ENCODE measurements around the gene SLC22A3. TPM values are rescaled to one million over a fixed set of nuclear protein-coding genes. Genes with fewer than 3 reads are reported as not detected.
"Not testable (repeated sequence)": the region's sequence is repeated elsewhere in the genome, so short reads cannot be mapped to it uniquely, and the experiment has no call there.

SLC22A3 gene
- total RNA-seq, 2 experiments from 2014 or later, result not detected

DNA sequence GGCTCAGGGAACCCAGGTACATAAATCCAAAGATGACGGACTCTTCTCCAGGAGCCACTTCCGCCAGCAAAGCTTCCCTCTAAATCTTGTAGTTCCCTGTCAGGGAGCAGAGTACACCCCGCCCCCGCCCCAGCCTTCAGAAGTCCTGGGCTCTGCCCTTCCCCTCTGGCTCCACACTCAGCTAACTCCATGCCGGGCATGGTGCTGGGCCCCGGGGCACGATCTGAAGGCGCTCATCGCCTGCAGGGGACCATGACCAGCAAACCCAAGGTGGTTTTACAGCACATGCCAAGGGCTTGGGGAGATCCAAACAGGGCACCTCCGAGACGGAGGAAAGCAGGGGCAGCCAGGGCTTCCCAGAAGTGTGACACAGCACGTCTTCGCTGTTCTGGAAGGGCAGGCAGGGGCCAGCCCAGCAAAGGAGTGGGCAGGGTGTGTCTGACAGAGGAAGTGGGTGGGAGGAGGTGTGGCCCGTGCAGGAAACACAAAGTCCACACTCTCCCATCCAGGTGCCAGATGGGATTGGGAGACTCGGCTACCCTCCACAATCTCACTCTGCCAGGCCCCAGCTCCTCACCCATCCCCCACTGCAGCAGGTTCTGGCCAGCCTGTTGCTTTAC, 48.0 kb upstream of the SLC22A3 start:
- H3K4me1 ChIP-seq (ENCODE audit: insufficient read depth, low read length, poor library complexity, severe bottlenecking), result no peaks in the 10 kb centered on the region
- H3K9me3 ChIP-seq (ENCODE audit: low read length), result no peaks in the 10 kb centered on the region
- DNase-seq (ENCODE audit: low spot score), result no peak
- BruUV-seq (replicated peaks), result no TSS peak
- H3K4me3 ChIP-seq (ENCODE audit: low read depth, low read length, poor library complexity, severe bottlenecking), result no peak overlapping the region
- H3K9me2 ChIP-seq (ENCODE audit: insufficient read depth, low read length), result no peaks in the 10 kb centered on the region
- CTCF ChIA-PET (ENCODE audit: unreplicated experiment), result no interaction called here
- H4K20me1 ChIP-seq (ENCODE audit: insufficient read depth, low read length), result no peaks in the 10 kb centered on the region
- no peak overlapping the region for H2AFZ ChIP-seq (ENCODE audit: low read length)
- intact Hi-C loops (cut with micrococcal nuclease; ENCODE audit: unreplicated experiment), result no loop called here
- POLR2A ChIA-PET, result no interaction called here
- no peaks in the 10 kb centered on the region for H3K36me3 ChIP-seq (ENCODE audit: insufficient read depth, low read length)
- no peak for TF ChIP-seq EZH2phosphoT487 (IDR thresholded peaks at IDR 0.05; ENCODE audit: borderline replicate concordance, low read depth, low read length)
- TF ChIP-seq, protein P1, sequence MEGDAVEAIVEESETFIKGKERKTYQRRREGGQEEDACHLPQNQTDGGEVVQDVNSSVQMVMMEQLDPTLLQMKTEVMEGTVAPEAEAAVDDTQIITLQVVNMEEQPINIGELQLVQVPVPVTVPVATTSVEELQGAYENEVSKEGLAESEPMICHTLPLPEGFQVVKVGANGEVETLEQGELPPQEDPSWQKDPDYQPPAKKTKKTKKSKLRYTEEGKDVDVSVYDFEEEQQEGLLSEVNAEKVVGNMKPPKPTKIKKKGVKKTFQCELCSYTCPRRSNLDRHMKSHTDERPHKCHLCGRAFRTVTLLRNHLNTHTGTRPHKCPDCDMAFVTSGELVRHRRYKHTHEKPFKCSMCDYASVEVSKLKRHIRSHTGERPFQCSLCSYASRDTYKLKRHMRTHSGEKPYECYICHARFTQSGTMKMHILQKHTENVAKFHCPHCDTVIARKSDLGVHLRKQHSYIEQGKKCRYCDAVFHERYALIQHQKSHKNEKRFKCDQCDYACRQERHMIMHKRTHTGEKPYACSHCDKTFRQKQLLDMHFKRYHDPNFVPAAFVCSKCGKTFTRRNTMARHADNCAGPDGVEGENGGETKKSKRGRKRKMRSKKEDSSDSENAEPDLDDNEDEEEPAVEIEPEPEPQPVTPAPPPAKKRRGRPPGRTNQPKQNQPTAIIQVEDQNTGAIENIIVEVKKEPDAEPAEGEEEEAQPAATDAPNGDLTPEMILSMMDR (conservative IDR thresholded peaks at IDR 0.05; ENCODE audit: low read length), result no peak
- H3K27ac ChIP-seq (ENCODE audit: low read depth, low read length, poor library complexity, severe bottlenecking), result no peak overlapping the region
- H3K4me2 ChIP-seq (ENCODE audit: low read length), result no peak overlapping the region
- no peaks in the 10 kb centered on the region for H3K79me2 ChIP-seq (ENCODE audit: insufficient read depth, low read depth, low read length)

DNA sequence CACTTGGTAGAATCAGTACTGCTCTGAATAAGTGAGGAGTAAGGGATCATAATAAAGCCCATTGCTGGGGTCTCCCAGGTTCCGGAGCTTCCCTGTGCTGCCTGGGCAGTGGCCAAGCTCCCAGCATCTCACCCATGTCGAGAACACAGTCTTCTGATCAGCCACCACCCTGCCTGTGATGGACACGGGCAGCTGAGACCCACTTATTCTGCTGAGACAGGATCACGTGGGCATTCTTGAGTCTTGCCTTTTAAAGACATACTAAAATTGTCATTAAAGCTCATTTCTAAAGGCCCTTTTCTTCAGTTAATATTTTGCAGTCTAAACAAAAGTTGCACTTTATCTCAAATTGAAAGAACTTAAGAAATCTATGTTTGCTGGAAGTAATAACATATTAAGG, 46.8 kb upstream of the SLC22A3 start:
- Histone ChIP-seq H3K9me2 (ENCODE audit: insufficient read depth, low read length) (no peaks in the 10 kb centered on the region), H3K79me2 (ENCODE audit: insufficient read depth, low read depth, low read length) (no peaks in the 10 kb centered on the region), H3K4me1 (ENCODE audit: insufficient read depth, low read length, poor library complexity, severe bottlenecking) (no peaks in the 10 kb centered on the region), H4K20me1 (ENCODE audit: insufficient read depth, low read length) (no peaks in the 10 kb centered on the region), H3K4me3 (ENCODE audit: low read depth, low read length, poor library complexity, severe bottlenecking) (no peak overlapping the region), H3K36me3 (ENCODE audit: insufficient read depth, low read length) (no peaks in the 10 kb centered on the region), H3K27ac (ENCODE audit: low read depth, low read length, poor library complexity, severe bottlenecking) (no peak overlapping the region), H2AFZ (ENCODE audit: low read length) (no peak overlapping the region), H3K9me3 (ENCODE audit: low read length) (no peaks in the 10 kb centered on the region), H3K4me2 (ENCODE audit: low read length) (no peak overlapping the region)
- DNase-seq (ENCODE audit: low spot score), result no peak
- CTCF ChIA-PET (ENCODE audit: unreplicated experiment), result no interaction called here
- POLR2A ChIA-PET, result no interaction called here
- BruUV-seq (replicated peaks), result no TSS peak
- intact Hi-C loops (cut with micrococcal nuclease; ENCODE audit: unreplicated experiment), result no loop called here
- TF ChIP-seq, protein P1 (conservative IDR thresholded peaks at IDR 0.05; ENCODE audit: low read length), result no peak
- TF ChIP-seq EZH2phosphoT487 (IDR thresholded peaks at IDR 0.05; ENCODE audit: borderline replicate concordance, low read depth, low read length), result no peak

DNA sequence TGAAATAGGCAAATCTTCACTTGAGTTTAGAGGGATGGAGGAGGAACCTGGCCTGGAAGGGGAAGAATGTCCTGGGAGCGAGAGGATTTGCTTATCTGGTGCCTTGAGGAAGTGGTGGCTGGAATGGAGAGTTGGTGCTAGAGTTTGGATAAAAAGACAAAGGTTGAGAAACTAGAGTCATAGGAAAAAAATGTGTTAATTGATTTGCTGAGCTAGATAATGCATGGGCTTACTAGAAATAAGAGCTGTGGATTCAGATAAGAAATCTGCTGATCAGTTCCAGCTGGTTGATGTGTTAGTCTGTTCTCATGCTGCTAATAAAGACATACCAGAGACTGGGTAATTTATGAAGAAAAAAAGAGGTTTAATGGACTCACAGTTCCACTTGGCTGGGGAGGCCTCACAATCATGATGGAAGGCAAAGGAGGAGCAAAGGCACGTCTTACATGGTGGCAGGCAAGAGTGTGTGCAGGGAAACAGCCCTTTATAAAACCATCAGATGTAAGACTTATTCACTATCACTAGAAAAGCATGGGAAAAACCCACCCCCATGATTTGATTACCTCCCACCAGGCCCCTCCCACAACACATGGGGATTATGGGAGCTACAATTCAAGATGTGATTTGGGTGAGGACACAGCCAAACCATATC, 45.6 kb upstream of the SLC22A3 start:
- H3K9me3 ChIP-seq (ENCODE audit: low read length); BruUV-seq (replicated peaks); POLR2A ChIA-PET: not testable (repeated sequence)

More for the DNA sequence above, 45.6 kb upstream of the SLC22A3 start:
- H3K79me2 ChIP-seq (ENCODE audit: insufficient read depth, low read depth, low read length); H3K4me2 ChIP-seq (ENCODE audit: low read length); H3K27ac ChIP-seq (ENCODE audit: low read depth, low read length, poor library complexity, severe bottlenecking); H3K9me2 ChIP-seq (ENCODE audit: insufficient read depth, low read length); H3K4me3 ChIP-seq (ENCODE audit: low read depth, low read length, poor library complexity, severe bottlenecking); intact Hi-C loops (cut with micrococcal nuclease; ENCODE audit: unreplicated experiment); H4K20me1 ChIP-seq (ENCODE audit: insufficient read depth, low read length); H3K4me1 ChIP-seq (ENCODE audit: insufficient read depth, low read length, poor library complexity, severe bottlenecking); H3K36me3 ChIP-seq (ENCODE audit: insufficient read depth, low read length); DNase-seq (ENCODE audit: low spot score); H2AFZ ChIP-seq (ENCODE audit: low read length); CTCF ChIA-PET (ENCODE audit: unreplicated experiment): not testable (repeated sequence)

Measured in OCI-LY7 (cell line).